H1 (cell line): Measurements from ENCODE around the gene CACNB4. TPM values are rescaled to one million over a fixed set of nuclear protein-coding genes. Genes with fewer than 3 reads are reported as not detected.

Experiments
- POU5F1 ChIP-seq: IDR thresholded peaks from 2 replicates; pipeline ENCODE4 v1.6.1; 2011; ENCODE audit warnings: low read depth, mild to moderate bottlenecking, low read length, moderate library complexity
- polyA plus RNA-seq, 7 experiments: library from polyadenylated mRNA; depleted of rRNA in 3 of 7; stranded (reverse) in 5 of 7; unstranded in 2 of 7; fragments of >200 nt in 5 of 7; fragments of 200-250 nt in 2 of 7; gene quantifications; 1 replicate in 5 of 7; 2 replicates in 1 of 7; 4 replicates in 1 of 7; pipeline versions ENCODE4 v1.2.1 to v1.2.3, GENCODE V29; 2011 to 2013; ENCODE audit warnings: missing spikeins in 2 of 7, mixed read lengths in 2 of 7
- total RNA-seq: library from RNA; stranded (reverse); fragmentation: NEBNext Ultra II Directional; extraction: Animal tissue kit (Norgen Biotek cat#: 25700); gene quantifications from 2 replicates; pipeline ENCODE4 v1.2.1, GENCODE V29; 2021

The CACNB4 gene
- total and polyA plus RNA-seq, 2 of the 8 experiments (the other 6 are each of a cell fraction or from before 2014, with no cell fraction given), result 2.0 to 4.0 TPM

DNA sequence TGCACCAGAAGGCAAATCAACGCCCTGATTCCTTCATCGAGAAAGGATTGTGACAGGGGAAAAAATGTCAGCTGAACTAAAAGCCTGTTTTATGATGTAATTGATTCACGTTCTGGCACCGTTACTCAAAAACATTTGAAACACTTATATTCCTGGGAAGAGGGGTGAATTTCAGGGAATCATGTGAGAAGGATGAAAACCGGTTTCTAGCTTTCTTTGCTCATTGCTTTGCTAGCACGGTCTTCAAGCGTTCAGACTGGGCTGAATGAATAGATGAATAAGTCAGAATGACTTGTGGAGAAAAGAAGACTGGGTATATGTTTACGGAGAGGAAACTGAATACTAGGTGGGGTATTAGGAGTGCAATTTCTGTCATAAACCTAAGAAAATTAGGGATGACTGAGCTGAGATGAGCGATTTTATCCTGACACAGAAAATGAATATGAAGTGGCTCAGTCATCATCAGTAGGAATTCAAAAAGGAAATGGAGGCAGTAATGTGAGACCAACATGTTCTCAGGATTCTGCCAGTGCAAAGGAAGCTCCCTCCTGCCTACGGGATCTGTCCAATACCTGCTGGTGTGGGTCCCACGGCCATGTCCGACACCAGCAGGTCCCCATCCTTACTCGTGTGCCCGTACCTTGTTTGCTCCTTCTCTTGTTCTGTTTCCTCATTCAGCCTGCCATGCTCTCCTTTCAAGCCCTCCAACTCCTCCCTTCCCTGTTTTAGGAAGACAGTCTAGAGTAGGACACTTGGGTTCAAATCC, 146.0 kb downstream of the CACNB4 start (continued):
- TF ChIP-seq POU5F1, result no peak
